ENCODE measurements around the gene DOCK3. TPM values are rescaled to one million over a fixed set of nuclear protein-coding genes. Genes with fewer than 3 reads are reported as not detected.
"Not testable (repeated sequence)": the region's sequence is repeated elsewhere in the genome, so short reads cannot be mapped to it uniquely, and the experiment has no call there.

The DOCK3 gene
- total RNA-seq, 1 donor: 0.36 TPM

- no peak for DNase-seq (ENCODE audit: insufficient read length, low spot score, missing footprints)
- Histone ChIP-seq H4K20me1 (ENCODE audit: insufficient read depth, low read length) (no peaks in the 10 kb centered on the region), H3K79me2 (ENCODE audit: insufficient read depth, low read length) (no peaks in the 10 kb centered on the region), H3K27ac (ENCODE audit: low read depth, low read length) (no peak overlapping the region), H3K4me2 (ENCODE audit: insufficient read depth, low read length) (no peak overlapping the region), H3K27me3 (ENCODE audit: insufficient read depth, low read length) (no peaks in the 10 kb centered on the region), H3K4me3 (ENCODE audit: insufficient read depth, low read length) (no peak overlapping the region), H3K36me3 (ENCODE audit: insufficient read depth, low read length) (no peaks in the 10 kb centered on the region), H3K9me3 (ENCODE audit: low read depth, low read length) (no peaks in the 10 kb centered on the region), H2AFZ (ENCODE audit: low read length) (no peak overlapping the region), H3K4me1 (ENCODE audit: insufficient read depth, low read length) (no peaks in the 10 kb centered on the region)
- no peak for TF ChIP-seq CTCF (IDR thresholded peaks at IDR 0.05; ENCODE audit: extremely low read depth, low read depth, low read length)
Observed at GRCh38 chr3:50924638-50925037, 249.9 kb downstream of the DOCK3 start.

- no peaks in the 10 kb centered on the region for H3K36me3 ChIP-seq (ENCODE audit: insufficient read depth, low read length)
- no peak for TF ChIP-seq CTCF (IDR thresholded peaks at IDR 0.05; ENCODE audit: extremely low read depth, low read depth, low read length)
- no peak for DNase-seq (ENCODE audit: insufficient read length, low spot score, missing footprints)
- no peaks in the 10 kb centered on the region for H3K4me1 ChIP-seq (ENCODE audit: insufficient read depth, low read length)
- no peak overlapping the region for H3K4me2 ChIP-seq (ENCODE audit: insufficient read depth, low read length)
- H4K20me1 ChIP-seq (ENCODE audit: insufficient read depth, low read length): no peaks in the 10 kb centered on the region
- no peaks in the 10 kb centered on the region for H3K79me2 ChIP-seq (ENCODE audit: insufficient read depth, low read length)
- no peaks in the 10 kb centered on the region for H3K9me3 ChIP-seq (ENCODE audit: low read depth, low read length)
- H3K27me3 ChIP-seq (ENCODE audit: insufficient read depth, low read length): no peaks in the 10 kb centered on the region
- H3K27ac ChIP-seq (ENCODE audit: low read depth, low read length): no peak overlapping the region
- no peak overlapping the region for H3K4me3 ChIP-seq (ENCODE audit: insufficient read depth, low read length)
- no peak overlapping the region for H2AFZ ChIP-seq (ENCODE audit: low read length)
Observed at GRCh38 chr3:50926868-50927267, 252.1 kb downstream of the DOCK3 start.

- H3K27ac ChIP-seq (ENCODE audit: low read depth, low read length): no peak overlapping the region
- peak; percentile 43 for DNase-seq (ENCODE audit: insufficient read length, low spot score, missing footprints)
- no peaks in the 10 kb centered on the region for H3K9me3 ChIP-seq (ENCODE audit: low read depth, low read length)
- H3K4me2 ChIP-seq (ENCODE audit: insufficient read depth, low read length): no peak overlapping the region
- no peaks in the 10 kb centered on the region for H3K36me3 ChIP-seq (ENCODE audit: insufficient read depth, low read length)
- no peaks in the 10 kb centered on the region for H3K79me2 ChIP-seq (ENCODE audit: insufficient read depth, low read length)
- H3K4me1 ChIP-seq (ENCODE audit: insufficient read depth, low read length): no peaks in the 10 kb centered on the region
- no peak for TF ChIP-seq CTCF (IDR thresholded peaks at IDR 0.05; ENCODE audit: extremely low read depth, low read depth, low read length)
- no peaks in the 10 kb centered on the region for H4K20me1 ChIP-seq (ENCODE audit: insufficient read depth, low read length)
- H3K4me3 ChIP-seq (ENCODE audit: insufficient read depth, low read length): no peak overlapping the region
- no peak overlapping the region for H2AFZ ChIP-seq (ENCODE audit: low read length)
- no peaks in the 10 kb centered on the region for H3K27me3 ChIP-seq (ENCODE audit: insufficient read depth, low read length)
Observed at GRCh38 chr3:50930371-50931208, 255.9 kb downstream of the DOCK3 start.

GRCh38 chr3:50932918-50933317 is 258.2 kb downstream of the DOCK3 start:
- not testable (repeated sequence) for H3K4me2 ChIP-seq (ENCODE audit: insufficient read depth, low read length); H3K27me3 ChIP-seq (ENCODE audit: insufficient read depth, low read length); DNase-seq (ENCODE audit: insufficient read length, low spot score, missing footprints); H3K27ac ChIP-seq (ENCODE audit: low read depth, low read length); H4K20me1 ChIP-seq (ENCODE audit: insufficient read depth, low read length); H3K4me1 ChIP-seq (ENCODE audit: insufficient read depth, low read length); H2AFZ ChIP-seq (ENCODE audit: low read length); H3K4me3 ChIP-seq (ENCODE audit: insufficient read depth, low read length); H3K9me3 ChIP-seq (ENCODE audit: low read depth, low read length); H3K79me2 ChIP-seq (ENCODE audit: insufficient read depth, low read length); H3K36me3 ChIP-seq (ENCODE audit: insufficient read depth, low read length)

Measured in osteoblast (primary cell).